ENCODE measurements around the gene TLN1.

The TLN1 gene

GRCh38 chr9:35732185-35732799, at the start of gene TLN1, which contains the start of gene CREB3:
Gene TLN1 (minus strand): TSS chr9:35732195. CDS start chr9:35725694, 6,501 bp downstream.
Gene CREB3 (plus strand): TSS chr9:35732666. CDS start chr9:35732773, 107 bp downstream.
- peak; percentile 94 for DNase-seq (ENCODE audit: low read depth)

DNA sequence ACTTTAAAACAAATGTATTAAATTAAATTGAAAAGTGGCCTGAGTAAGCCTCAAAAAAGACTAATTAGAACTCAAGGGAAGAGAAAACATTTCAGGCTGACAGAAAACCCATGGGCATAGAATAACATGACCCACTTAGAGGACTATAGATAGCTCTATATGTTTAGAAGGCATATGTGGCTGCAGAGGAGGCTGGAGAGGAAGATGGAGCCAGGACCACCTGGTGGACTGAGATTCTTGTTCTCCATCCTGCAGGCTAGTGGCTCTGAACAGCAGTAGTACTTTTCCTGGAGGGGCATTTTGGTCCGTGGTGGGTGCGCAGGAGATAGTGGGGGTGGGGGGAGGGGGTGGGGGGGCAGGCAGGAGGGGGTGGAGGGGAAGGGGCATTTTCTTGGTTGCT, 49.1 kb upstream of the TLN1 start:
- DNase-seq (ENCODE audit: low read depth) = no peak

DNA sequence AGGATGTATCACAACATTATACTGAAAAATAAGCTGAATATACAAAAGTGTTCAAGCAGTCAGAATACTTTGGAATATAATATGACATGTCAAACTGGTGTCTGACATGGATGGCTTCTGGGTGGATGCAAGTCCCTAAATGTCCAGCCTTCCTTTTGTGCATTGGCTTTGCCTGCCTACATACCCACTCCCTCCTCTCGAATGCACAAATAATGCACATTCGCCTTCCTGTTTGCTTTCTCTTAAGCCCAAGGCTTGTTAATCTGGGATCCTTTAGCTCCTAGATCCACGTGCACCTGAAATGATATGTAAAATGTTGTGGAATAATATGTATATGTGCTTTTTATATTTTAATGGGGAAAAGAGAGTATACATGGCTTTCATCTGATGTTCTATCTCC, 46.5 kb upstream of the TLN1 start:
- no peak for DNase-seq (ENCODE audit: low read depth)

- no peak for DNase-seq (ENCODE audit: low read depth)
Observed at GRCh38 chr9:35776018-35776417, 44.0 kb upstream of the TLN1 start.

GRCh38 chr9:35774907-35775635, 43.1 kb upstream of the TLN1 start:
- DNase-seq (ENCODE audit: low read depth) = no peak

GRCh38 chr9:35771943-35772342, 39.9 kb upstream of the TLN1 start:
- no peak for DNase-seq (ENCODE audit: low read depth)

DNA sequence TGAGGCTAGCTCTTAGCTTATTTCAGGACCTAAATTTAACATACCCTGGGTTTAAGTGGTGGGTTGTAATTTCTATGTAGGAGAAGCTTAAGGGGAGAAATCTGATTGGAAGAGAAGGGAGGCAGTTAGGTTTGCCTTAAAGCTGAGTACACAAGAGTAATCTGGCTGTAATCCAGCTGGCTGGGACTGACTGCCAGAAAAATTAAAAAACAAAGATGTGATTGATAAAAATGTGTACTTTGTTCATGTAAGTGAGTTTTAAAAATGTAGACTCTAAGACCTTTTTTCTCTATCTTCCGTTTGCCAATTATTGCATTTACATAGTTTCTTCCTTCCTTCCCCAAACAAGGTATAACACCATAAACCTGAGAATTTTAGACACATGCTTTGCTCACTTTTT, 39.5 kb upstream of the TLN1 start:
- DNase-seq (ENCODE audit: low read depth) = no peak

GRCh38 chr9:35771075-35771433, 39.1 kb upstream of the TLN1 start:
- no peak for DNase-seq (ENCODE audit: low read depth)

GRCh38 chr9:35769763-35770162, 37.8 kb upstream of the TLN1 start:
- DNase-seq (ENCODE audit: low read depth) = no peak

DNA sequence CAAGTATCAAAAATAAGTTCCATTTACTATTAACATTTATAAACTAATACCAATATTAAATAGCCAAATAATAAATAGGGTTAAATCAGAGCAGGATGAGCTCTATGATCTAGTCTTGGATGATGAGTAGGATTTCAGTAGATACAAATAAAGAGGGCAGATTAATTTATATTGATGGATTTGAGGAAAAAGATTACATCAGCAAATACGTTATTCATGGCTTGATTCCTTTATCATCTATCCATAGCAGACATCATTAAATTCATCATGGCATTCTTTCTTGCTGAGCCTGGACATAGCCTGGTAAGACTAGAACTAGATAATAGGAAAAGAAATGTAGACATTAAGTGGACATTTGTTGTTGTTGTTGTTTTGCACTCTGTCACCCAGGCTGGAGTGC, 35.5 kb upstream of the TLN1 start:
- no peak for DNase-seq (ENCODE audit: low read depth)

DNA sequence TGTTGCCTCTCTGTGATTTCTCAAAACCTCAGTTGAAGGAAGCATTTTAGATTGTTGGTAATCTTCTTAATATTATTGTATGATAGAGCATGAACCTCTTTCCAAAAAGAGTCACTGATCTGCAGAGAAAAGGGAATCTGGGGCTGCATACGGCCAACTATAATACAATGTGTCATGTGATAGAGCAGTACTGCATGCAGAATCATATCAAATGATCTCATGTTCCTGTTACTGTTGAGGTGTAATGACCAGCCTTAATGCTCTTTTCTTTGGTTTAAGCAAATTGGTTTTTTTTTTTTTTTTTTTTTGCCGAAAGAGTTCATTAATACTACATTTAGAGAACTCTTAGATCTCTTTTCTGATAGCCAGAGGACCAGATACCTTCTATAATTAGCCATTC, 35.0 kb upstream of the TLN1 start:
- DNase-seq (ENCODE audit: low read depth) = no peak

DNA sequence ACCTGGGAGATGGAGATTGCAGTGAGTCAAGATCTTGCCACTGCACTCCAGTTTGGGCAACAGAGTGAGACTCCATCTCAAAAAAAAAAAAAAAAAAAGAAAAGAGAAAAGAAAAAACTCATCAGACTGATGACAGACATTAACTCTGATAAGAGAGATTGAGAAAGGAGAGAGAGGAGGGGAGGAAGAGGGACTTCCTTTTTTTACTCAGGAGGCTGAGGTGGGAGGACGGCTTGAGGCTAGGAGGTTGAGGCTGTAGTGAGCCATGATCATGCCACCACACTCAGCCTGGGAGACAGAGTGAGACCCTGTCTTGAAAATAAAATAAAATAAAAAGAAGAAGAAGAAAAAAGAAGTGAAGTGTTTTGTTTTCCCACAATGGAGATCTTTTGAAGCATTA, 31.8 kb upstream of the TLN1 start:
- no peak for DNase-seq (ENCODE audit: low read depth)

GRCh38 chr9:35763181-35763580, 31.2 kb upstream of the TLN1 start:
- no peak for DNase-seq (ENCODE audit: low read depth)

GRCh38 chr9:35760651-35761050, 28.7 kb upstream of the TLN1 start:
- DNase-seq (ENCODE audit: low read depth) = no peak

GRCh38 chr9:35759795-35760194, 27.8 kb upstream of the TLN1 start:
- no peak for DNase-seq (ENCODE audit: low read depth)

GRCh38 chr9:35758475-35759050, 26.6 kb upstream of the TLN1 start:
- DNase-seq (ENCODE audit: low read depth) = no peak

GRCh38 chr9:35757892-35758275, 25.9 kb upstream of the TLN1 start:
- DNase-seq (ENCODE audit: low read depth) = no peak

GRCh38 chr9:35757226-35757891, 25.4 kb upstream of the TLN1 start:
- DNase-seq (ENCODE audit: low read depth) = no peak

DNA sequence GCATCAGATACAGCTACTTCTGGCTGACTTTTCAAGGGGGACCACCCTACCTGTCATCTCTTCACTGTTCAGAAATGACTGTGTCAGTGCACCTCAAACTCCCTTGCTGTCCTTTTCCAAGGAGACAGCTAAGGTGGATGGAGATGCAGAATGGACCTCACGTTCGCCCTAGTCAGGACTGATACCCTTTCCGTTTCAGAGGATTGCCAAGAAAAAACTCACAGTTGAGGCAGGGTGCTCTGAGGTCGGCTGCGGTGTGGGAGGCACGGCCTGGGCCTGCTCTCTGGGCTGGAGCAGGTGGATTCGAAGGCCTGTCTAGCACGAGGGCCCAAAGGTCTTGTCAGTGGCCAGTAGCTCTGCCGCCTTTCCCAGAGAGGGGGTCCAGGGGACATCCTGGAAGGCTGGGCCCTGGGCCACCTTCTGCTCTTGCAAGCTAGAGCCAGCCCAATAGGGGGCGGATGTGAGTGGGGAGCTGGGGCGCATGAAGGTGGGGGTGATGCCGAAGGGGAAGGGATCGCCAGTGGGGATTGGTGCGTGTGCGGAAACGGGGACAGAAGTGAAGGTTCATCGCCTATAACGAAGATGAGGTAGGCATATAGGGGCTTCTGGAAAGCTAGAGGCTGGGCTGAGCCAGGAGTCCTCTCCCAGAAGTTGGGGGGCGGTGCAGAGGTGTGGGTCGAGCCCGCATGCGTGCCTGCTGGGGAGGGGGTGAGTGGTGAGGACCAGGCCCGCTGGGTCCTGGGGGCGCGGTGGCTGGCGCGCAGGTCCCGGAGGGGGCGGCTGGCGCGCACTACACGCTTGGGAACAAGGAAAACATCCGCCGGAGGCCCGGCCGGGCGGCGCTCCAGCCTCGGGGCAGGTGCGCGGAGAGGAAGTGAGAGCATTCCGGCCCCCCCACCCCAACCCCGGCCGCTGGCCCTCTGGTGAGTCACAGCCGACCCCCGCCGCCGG, 24.6 kb upstream of the TLN1 start:
- DNase-seq (ENCODE audit: low read depth) = no peak

- DNase-seq (ENCODE audit: low read depth) = no peak
Observed at GRCh38 chr9:35755071-35755470, 23.1 kb upstream of the TLN1 start.

DNA sequence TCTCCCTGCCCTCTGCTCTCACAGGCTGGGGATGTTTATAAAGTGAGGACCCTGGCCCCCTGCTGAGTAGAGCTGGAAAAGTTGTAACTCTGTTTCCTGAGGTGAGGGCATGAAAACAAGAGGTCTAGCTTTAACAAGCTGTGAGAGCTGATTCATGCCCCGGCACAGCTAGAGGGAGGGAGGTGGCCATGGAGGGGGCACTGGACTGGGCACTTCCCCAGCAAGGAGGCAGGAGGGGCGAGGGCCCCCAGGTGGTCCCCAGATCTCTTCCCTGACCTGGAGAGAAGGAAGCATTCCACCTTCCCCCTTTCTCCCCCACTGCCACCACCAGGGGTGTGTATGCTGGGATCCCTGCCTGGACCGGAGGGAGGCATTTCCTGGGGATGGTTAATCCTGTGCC, 22.3 kb upstream of the TLN1 start, which contains the start of gene MSMP:
TSS of gene MSMP (minus strand) at position 13 of the 400 bp plus-strand sequence. CDS start 147 bp downstream, outside the sequence.
- no peak for DNase-seq (ENCODE audit: low read depth)

DNA sequence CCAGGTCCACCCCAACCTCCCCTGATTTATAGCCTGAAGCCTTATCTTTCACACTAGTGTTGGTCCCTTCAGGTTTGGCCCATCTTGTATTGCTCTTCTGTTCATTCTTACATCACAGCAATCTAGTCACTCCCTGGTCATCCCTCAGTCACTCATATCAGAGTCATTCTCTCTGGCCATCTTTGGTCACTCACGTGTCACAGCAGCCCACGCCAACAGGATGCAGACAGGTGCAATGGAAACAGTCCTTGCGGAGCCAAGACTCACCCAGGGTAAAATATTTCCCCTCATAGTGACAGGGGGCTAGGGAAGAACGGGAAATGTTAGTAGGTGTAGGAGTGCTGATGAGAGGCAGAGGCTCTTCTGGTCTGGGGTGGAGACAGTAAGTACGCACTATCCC, 21.5 kb upstream of the TLN1 start:
- DNase-seq (ENCODE audit: low read depth) = no peak

All from HS-5 (cell line).